HG03520 (cell line): Measurements from ENCODE around the gene FHOD3.

Source experiments
- ATAC-seq: cut with Tn5 transposase; IDR thresholded peaks from one replicate; pipeline ENCODE4 v1.9.1; 2021; ENCODE audit warnings: mild to moderate bottlenecking, moderate library complexity; ENCODE audit not compliant: unreplicated experiment

FHOD3 gene

DNA sequence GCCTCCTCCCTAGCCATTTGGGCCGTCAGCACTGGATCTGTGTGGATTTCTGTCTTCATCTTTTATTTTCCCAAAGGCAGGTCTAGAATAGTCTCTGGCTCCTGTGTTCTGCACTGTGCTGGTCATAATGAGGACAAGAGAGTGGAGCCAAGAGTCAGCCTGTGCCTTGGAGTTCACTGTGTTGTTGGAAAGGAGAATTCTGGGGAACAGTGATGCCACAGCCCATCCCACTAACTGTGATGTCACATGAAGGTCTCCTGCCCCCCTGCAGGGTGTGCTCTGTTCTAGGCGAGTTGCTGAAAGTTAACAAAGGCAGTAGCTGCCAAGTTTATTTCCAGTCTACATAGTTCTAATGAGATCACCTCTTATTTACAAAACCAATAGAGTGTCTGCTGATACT lies 282.8 kb downstream of the FHOD3 start:
- ATAC-seq, result no peak

GRCh38 chr18:36580874-36581750 lies 283.6 kb downstream of the FHOD3 start:
- no peak for ATAC-seq

- no peak for ATAC-seq
Measured at GRCh38 chr18:36582988-36583745, 285.7 kb downstream of the FHOD3 start.

DNA sequence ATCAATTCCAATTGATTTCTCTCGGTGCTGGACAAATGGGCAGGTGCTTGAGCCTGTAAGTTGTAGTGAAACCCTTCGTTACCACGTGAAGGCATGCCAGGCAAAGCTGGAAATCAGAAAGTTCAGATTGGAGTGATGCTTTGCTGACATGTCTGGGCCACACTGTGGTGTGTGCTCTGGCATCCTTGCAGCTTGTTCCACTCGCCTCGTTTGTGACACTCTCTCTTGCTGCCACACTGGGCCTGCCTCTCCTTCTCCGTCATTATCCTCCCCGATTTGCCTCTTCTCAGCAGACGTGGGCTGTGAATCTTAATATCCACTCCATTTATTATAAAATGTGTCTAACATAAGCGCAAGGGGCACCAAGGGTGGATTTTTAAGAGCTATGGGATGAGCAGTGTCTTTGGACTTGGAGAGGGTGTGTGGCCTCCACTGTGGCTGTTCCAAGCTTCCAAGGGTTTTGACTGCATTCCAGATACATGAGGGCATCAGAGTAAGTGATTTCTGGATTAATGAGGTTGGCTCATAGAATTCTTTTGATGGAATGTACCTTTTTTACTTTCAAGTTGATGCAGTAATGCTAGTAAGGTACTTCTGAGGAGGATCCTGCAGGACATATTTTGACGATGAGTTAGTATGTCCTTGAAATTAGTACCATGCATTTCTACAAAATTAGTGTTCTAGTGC lies 292.5 kb downstream of the FHOD3 start:
- no peak for ATAC-seq

DNA sequence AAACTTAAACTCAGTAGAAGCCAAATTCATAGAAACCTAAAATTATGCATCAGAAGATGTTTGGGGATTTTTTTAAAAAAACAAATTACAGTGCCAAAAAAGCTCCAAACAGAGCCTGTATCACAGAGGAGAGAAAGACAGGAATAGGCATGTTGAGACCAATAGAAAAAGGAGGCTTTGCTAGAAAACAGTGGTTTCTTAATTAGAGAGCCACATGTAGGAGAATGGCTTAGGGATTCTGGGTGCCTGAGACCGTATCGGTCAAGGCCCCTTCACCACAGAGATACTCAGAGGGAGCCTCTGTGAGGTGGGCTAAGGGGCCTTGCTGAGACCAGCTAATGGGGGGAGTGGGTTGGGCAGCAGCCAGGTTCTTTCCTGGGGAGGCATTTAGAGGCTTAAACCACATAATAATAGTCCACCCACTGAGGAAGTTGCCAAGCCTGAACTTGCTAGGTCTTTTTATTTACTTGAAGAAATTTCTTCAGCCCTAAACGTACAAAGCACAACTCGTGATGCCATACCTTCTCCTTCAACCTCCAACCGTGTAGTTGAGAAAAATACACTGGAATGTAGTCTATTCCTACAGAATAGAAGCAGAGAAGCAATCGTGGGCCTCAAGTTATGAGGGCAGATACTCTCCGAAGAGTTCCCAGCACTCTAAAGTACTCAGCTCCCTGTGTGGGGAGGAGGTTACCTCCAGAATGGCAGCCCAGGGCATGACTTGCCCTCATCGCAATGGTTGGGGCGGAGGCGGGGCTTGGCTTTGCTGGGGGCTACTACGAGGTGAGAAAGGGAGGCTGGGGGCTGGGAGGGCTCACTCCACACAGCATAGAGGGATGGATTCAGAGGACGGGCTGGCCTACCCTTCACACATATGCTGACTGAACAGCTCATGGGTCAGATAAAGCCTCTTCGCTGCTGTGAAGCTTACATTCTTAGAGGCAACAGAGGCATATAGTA lies 293.4 kb downstream of the FHOD3 start:
- no peak for ATAC-seq

- ATAC-seq, result no peak
Measured at GRCh38 chr18:36592282-36592681, 294.8 kb downstream of the FHOD3 start.

DNA sequence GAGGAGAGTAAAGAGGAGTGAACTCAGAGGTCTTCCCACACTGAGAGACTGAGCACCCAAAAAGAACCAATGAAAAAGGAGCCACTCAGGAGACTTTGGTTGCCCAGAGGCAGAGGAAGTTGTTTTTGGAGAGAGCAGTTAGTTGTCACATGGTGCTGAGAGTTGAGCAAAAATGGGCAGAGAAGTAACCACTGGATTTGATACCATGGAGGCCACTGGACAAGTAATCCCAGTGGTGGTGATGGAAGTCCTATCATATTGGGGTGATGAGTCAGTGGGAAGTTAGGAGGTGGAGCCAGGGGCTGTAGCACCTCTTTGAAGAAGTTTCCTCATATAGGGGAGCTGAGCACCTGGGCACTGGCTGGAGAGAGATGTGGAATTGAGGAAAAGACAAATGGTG lies 295.5 kb downstream of the FHOD3 start:
- ATAC-seq, result no peak

DNA sequence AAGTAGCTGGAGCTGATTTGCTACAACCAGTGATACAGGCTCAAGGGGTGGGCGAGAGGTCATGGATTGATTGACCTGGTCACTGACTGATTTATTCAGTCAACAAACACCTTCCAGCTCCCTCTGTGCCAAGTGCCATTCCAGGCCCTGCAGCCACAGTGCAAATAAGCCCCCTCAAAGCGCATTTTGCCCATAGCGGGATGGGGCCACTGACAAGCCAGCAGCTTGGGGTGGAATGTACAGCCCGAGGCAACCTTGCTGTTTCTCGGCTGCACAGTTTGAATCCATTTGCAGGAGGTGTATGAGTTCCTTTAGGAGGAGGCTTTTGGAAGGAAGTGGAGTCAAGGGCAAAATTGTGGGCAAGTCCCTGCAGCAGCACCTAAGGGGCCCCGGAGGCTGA lies 296.1 kb downstream of the FHOD3 start:
- no peak for ATAC-seq

DNA sequence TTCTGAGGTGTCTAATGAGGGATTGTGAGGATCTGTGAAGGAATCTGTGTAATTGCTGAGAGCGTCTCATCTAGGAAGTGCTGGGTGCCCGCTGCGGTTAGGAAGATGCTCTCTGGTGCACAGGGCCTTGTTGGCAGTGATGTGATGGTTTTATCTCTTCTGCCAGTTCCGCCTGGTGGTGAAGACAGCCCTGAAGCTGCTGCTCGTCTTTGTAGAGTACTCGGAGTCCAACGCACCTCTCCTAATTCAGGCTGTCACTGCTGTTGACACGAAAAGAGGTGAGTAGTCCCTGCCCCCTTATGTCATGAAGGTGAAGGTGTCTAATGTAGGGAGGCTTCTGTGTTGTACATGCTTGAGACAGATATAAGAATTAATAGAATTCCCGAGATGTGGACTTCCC lies 297.1 kb downstream of the FHOD3 start:
- ATAC-seq, result no peak

DNA sequence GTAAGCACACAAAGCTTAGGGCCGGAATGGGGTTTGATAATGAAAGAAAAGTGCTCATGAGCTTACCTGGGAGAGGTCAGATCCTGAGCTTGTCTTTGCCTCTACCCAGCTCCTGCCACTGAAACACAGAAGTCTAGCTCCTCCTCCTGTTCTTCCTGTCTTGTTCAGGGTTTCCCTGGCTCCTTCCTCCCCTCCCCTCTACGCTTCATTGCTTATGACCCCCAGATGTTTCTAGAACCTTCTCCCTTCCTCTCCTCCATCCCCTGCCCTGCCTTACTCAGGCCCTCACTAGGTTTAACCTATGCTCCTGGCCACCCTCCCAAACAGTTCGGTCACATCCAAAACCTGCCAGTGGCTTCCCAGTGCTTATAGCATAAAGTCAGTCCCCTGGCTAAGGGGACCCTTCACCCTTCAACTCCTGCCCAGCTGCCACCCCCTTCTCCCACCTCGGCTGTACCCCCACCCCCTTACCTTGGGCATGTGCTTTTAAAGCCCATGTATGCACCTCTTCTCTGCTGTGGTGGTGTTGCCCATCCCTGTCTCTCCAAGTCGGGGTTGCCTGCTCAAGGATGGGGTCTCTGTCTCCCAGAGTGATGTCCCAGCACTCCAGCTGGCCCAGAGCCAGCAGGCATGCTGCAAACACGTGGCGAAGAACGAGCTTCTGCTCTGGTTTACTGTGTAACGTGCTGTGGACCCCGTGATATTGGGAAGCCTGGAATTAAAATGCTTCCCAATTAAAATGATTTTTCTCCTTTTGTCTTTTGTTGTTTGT lies 297.7 kb downstream of the FHOD3 start:
- no peak for ATAC-seq

DNA sequence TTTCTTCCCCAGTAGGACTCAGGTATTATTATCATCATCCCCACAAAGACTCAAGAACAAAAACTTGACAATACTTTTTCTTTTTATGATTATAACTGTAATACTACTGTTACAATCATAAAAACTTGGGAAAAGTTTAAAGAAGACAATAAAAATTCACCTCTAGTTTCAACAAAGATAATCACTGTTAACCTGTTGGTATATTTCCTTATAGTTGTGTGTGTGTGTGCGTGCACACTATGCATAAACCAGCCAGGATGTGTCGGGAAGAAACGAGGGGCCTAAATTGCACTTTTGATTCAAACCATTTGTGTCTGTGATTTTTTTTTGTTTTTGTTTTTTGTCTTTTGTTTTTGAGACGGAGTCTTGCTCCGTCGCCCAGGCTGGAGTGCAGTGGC lies 298.3 kb downstream of the FHOD3 start:
- no peak for ATAC-seq

DNA sequence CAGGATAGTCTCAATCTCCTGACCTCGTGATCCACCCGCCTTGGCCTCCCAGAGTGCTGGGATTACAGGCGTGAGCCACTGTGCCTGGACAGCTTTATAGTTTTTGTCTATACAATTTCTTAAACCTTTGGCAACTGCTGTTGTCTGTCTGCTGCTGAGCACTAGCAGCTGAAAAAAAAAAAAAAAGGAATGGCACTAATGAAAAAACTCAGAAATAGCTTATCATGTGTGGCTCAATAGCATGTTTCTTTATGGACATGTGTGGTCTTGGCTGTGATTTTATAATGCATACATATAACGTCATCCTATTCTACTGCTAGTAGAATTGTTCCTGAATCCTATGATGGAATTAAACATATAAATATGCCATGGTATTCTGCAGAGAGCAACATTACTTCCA lies 300.1 kb downstream of the FHOD3 start:
- no peak for ATAC-seq

DNA sequence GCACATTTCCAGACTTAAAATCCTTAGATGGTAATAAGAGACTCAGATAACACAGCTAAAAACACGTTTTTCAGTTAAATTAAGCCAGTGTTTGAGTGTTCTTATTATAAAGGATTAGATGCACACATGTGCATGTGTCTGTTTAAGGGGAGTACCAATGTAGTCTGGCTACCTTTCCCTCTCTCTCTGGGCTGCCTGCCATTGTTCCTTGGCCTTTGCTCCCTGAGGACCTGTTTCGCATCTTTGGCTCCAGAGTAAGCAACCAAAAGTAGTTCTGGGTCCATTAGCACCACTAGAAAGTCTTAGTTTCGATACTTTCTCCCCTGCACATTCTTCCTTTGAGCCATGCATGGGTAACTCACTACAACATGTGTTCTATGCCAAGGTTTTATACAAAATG lies 303.0 kb downstream of the FHOD3 start:
- ATAC-seq, result no peak

DNA sequence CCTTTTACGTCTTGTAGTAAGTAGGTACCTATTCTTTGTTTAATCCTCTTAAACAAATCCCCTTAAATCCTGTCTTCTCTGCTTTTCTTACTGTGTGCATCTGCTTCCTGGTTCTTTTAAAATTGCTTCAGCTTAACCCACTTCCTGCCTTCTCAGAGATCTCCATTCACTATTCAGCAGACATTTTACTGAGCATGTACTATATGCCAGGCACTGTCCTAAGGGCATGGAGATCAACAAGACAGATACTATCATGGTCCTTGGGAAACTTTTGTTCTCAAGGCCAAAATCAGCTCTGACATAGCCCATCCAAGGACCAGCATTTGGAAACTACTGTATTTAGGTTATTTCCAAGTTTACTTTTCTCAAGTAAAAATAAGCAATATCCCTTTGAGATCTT lies 303.8 kb downstream of the FHOD3 start:
- ATAC-seq, result no peak

DNA sequence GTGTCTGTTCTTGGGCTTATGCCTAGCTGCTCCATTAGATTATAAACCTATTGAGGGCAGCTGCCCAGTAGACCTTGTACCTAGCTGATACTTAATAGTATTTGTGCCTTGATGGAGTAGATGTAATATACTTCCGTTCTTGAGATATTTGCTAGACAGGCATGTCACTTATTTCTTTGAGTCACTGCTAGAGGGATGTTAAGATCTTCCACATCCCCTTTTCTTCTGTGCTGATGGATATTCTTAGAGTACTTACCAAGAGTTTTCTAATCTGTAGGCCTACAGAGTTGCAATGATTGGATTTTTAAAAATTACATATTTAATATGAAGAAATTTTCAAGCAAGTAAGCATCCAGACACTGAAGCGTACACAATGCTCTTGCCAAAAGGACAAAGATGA lies 304.6 kb downstream of the FHOD3 start:
- ATAC-seq, result no peak

GRCh38 chr18:36602620-36603019 lies 305.1 kb downstream of the FHOD3 start:
- ATAC-seq, result no peak

- no peak for ATAC-seq
Measured at GRCh38 chr18:36608107-36608506, 310.6 kb downstream of the FHOD3 start.

GRCh38 chr18:36610258-36610657 lies 312.7 kb downstream of the FHOD3 start:
- no peak for ATAC-seq

DNA sequence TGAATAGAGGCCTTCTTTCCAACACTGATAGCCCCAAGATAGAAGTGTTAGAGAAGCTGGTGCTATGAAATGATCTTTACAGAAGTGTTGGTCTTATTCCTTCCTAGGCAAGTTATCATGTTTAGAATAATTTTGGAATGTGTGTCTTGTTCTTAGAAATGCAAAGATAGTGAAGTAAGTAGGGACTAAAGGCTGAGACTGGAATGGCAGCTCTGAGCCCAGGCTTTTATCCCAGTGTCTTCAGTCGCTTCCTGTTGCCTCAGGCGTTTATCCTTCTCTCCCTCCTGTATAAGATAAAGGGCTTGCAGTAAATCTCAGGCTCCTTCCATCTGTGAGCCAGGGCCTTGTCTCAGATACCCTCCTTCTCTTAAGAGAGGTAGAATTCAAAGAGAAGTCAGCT lies 313.1 kb downstream of the FHOD3 start:
- ATAC-seq, result no peak

DNA sequence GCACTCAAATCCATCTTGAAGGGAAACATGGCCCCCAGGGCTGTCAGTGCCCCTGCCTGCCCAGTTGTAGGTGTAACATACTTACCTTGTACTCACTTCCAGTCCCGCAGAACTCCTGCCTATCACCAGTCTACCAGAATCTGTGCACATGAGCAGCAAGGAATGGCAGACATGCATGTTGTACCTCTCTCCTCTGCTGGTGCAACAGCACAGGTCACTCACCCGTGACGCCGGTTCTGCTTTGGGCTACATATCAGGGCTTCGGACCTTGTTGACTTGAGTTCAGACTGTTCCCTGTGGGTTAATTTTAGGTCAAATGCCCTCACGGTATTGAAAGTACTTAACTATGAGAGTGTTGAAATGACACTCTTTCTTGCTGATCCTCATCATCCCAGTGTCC lies 315.6 kb downstream of the FHOD3 start:
- ATAC-seq, result no peak
